ENCODE results near the gene TEX52. TPM values are rescaled to one million over a fixed set of nuclear protein-coding genes. Genes with fewer than 3 reads are reported as not detected.

Gene TEX52
- total RNA-seq, 4 donors from 2014 or later, result not detected

GRCh38 chr12:2844786-2845185 is 12.1 kb downstream of the TEX52 start:
- no peak for TF ChIP-seq POLR2AphosphoS5 (IDR thresholded peaks at IDR 0.05)
- intact Hi-C loops (cut with DNase I; ENCODE audit: low total_unique reads), result no loop called here
- 82 to 89% methylated on average over 6 to 9 of the region's 9 CpGs for WGBS, 2 donors (ENCODE audit: low coverage in 1 of 2)
- Histone ChIP-seq H3K27ac (peak overlapping the region in 1 of 4 donors; percentile 30), H3K4me1 (peaks cover 0 to 5% (median 0%) of the 10 kb centered on the region in 4 donors), H3K9me3 (no peaks in the 10 kb centered on the region), H3K27me3 (no peaks in the 10 kb centered on the region), H3K4me3 (no peak overlapping the region), H3K36me3 (no peaks in the 10 kb centered on the region)
- in situ Hi-C loops (cut with MboI; ENCODE audit: low pct_ligation_motif_present in 1 of 4, low pct_unique_long_range_greater_than_20kb in 1 of 4, low sequenced_read_pairs in 3 of 4), result no loop called here
- DNase-seq, result no peak

- Histone ChIP-seq H3K27me3 (no peaks in the 10 kb centered on the region), H3K4me3 (no peak overlapping the region), H3K27ac (peak overlapping the region in 2 of 4 donors; percentile 7 to 30), H3K4me1 (no peaks in the 10 kb centered on the region), H3K36me3 (no peaks in the 10 kb centered on the region), H3K9me3 (no peaks in the 10 kb centered on the region)
- DNase-seq, result no peak
- intact Hi-C loops (cut with DNase I; ENCODE audit: low total_unique reads) (no loop called here), in situ Hi-C loops (cut with MboI; ENCODE audit: low pct_ligation_motif_present in 1 of 4, low pct_unique_long_range_greater_than_20kb in 1 of 4, low sequenced_read_pairs in 3 of 4) (no loop called here)
- TF ChIP-seq POLR2AphosphoS5 (IDR thresholded peaks at IDR 0.05), result no peak
- TF ChIP-seq EP300 (IDR thresholded peaks at IDR 0.05; ENCODE audit: low read depth), result no peak
- no peak for TF ChIP-seq POLR2A (IDR thresholded peaks at IDR 0.05)
- no peak for TF ChIP-seq CTCF (IDR thresholded peaks at IDR 0.05)
- 84 to 90% methylated on average over 4 to 5 of the region's 5 CpGs for WGBS, 2 donors (ENCODE audit: low coverage in 1 of 2)
Measured at GRCh38 chr12:2842948-2843347, 13.9 kb downstream of the TEX52 start.

GRCh38 chr12:2841056-2841650 is 15.7 kb downstream of the TEX52 start:
- H3K36me3 ChIP-seq, result no peaks in the 10 kb centered on the region
- in situ Hi-C loops (cut with MboI; ENCODE audit: low pct_ligation_motif_present in 1 of 4, low pct_unique_long_range_greater_than_20kb in 1 of 4, low sequenced_read_pairs in 3 of 4), result no loop called here

GRCh38 chr12:2836574-2836973 is 20.3 kb downstream of the TEX52 start:
- intact Hi-C loops (cut with DNase I; ENCODE audit: low total_unique reads), result no loop called here
- no peaks in the 10 kb centered on the region for H3K36me3 ChIP-seq
- WGBS, 2 donors (ENCODE audit: low coverage in 1 of 2), result 90 to 96% methylated on average over 6 to 8 of the region's 8 CpGs
- H3K4me3 ChIP-seq, result no peak overlapping the region
- peaks cover 0 to 13% (median 7%) of the 10 kb centered on the region in 4 donors for H3K4me1 ChIP-seq
- H3K27ac ChIP-seq, result no peak overlapping the region
- no peaks in the 10 kb centered on the region for H3K27me3 ChIP-seq
- TF ChIP-seq POLR2A (IDR thresholded peaks at IDR 0.05) (no peak), POLR2AphosphoS5 (IDR thresholded peaks at IDR 0.05) (no peak), CTCF (IDR thresholded peaks at IDR 0.05) (no peak), EP300 (IDR thresholded peaks at IDR 0.05; ENCODE audit: low read depth) (no peak)
- no peaks in the 10 kb centered on the region for H3K9me3 ChIP-seq
- in situ Hi-C loops (cut with MboI; ENCODE audit: low pct_ligation_motif_present in 1 of 4, low pct_unique_long_range_greater_than_20kb in 1 of 4, low sequenced_read_pairs in 3 of 4), result no loop called here
- DNase-seq, result no peak

More at GRCh38 chr12:2841056-2841650, 15.7 kb downstream of the TEX52 start:
- Histone ChIP-seq H3K27me3 (no peaks in the 10 kb centered on the region), H3K4me1 (no peaks in the 10 kb centered on the region), H3K4me3 (no peak overlapping the region), H3K9me3 (no peaks in the 10 kb centered on the region), H3K27ac (no peak overlapping the region)
- intact Hi-C loops (cut with DNase I; ENCODE audit: low total_unique reads), result no loop called here
- DNase-seq, result no peak
- WGBS, 2 donors (ENCODE audit: low coverage in 1 of 2), result 69 to 70% methylated on average over 3 to 9 of the region's 9 CpGs
- TF ChIP-seq POLR2A (IDR thresholded peaks at IDR 0.05), result no peak
- TF ChIP-seq CTCF (IDR thresholded peaks at IDR 0.05), result no peak
- no peak for TF ChIP-seq POLR2AphosphoS5 (IDR thresholded peaks at IDR 0.05)
- no peak for TF ChIP-seq EP300 (IDR thresholded peaks at IDR 0.05; ENCODE audit: low read depth)
